HepG2 (cell line): ENCODE data around the gene OIT3. TPM values are rescaled to one million over a fixed set of nuclear protein-coding genes. Genes with fewer than 3 reads are reported as not detected.

Experiments
- ATAC-seq: fragments of 200-7000 bp; cut with Tn5 transposase; 3 replicates; pipeline ENCODE4 v1.9.1; 2020; ENCODE audit warnings: mild to moderate bottlenecking, moderate library complexity
- BruUV-seq: library from RNA; stranded (reverse); fragments of 400-500 nt; replicated peaks from 2 replicates; lab custom pipeline; 2021; lab: Mats Ljungman, UMichigan
- CTCF ChIA-PET: fragments of 300-600 bp; formaldehyde crosslinking; extraction: SDS; loops from one replicate; lab custom pipeline; 2021; ENCODE audit warnings: low total read pairs, inconsistent platforms, low intra/inter-chr PET ratio; lab: Yijun Ruan, JAX
- POLR2A ChIA-PET: fragments of 350-600 bp; sonication (Branson Sonifier 250); formaldehyde crosslinking; loops from one replicate; lab custom pipeline; 2020; ENCODE audit warnings: antibody characterized with exemption, inconsistent platforms; lab: Yijun Ruan, JAX
- DNase-seq: peaks from one replicate; pipeline ENCODE4 v3.0.0-alpha.2; 2015; ENCODE audit warnings: low spot score
- FAIRE-seq: peaks from 3 replicates; lab custom pipeline; 2011; peaks lifted over from hg19 to GRCh38; lab: Jason Lieb, UNC
- H2AFZ ChIP-seq: one replicate; pipeline ENCODE4 v1.6.1; 2011; ENCODE audit warnings: low read length, inconsistent platforms
- H3K27ac ChIP-seq: fragments of 300-600 bp; 3 replicates; pipeline ENCODE4 v1.8.0; 2011; ENCODE audit warnings: mixed run types, mild to moderate bottlenecking, mixed read lengths, low read length, inconsistent platforms; ENCODE audit not compliant: insufficient read depth; ENCODE audit errors: extremely low read length
- H3K27me3 ChIP-seq, 2 experiments: fragments of 200-600 bp in 1 of 2; 2 replicates in 1 of 2; 3 replicates in 1 of 2; pipeline versions ENCODE4 v1.6.0 to v1.8.0; 2011; ENCODE audit warnings: low read length in 2 of 2, mild to moderate bottlenecking in 2 of 2, moderate library complexity in 2 of 2, inconsistent platforms in 1 of 2; ENCODE audit not compliant: insufficient read depth in 2 of 2, control insufficient read depth in 1 of 2
- H3K36me3 ChIP-seq, 2 experiments: fragments of 200-600 bp in 1 of 2; replicated peaks in 1 of 2; 2 replicates in 1 of 2; 3 replicates in 1 of 2; pipeline versions ENCODE4 v1.5.1 to v1.8.0; 2011; ENCODE audit warnings: low read length in 2 of 2, inconsistent platforms in 1 of 2; ENCODE audit not compliant: insufficient read depth in 2 of 2, control insufficient read depth in 1 of 2
- H3K4me1 ChIP-seq: 2 replicates; pipeline ENCODE4 v1.5.1; 2012; ENCODE audit warnings: low read length, inconsistent platforms; ENCODE audit not compliant: insufficient read depth
- H3K4me2 ChIP-seq: 2 replicates; pipeline ENCODE4 v1.6.0; 2011; ENCODE audit warnings: low read depth, low read length, inconsistent platforms
- H3K4me3 ChIP-seq, 3 experiments: fragments of 200-600 bp in 1 of 3; sonication (generic), shearing (Covaris generic) in 1 of 3; replicated peaks in 1 of 3; 2 replicates each; pipeline ENCODE4 v1.5.1; 2011 to 2016; ENCODE audit warnings: low read length in 3 of 3, inconsistent platforms in 2 of 3, low read depth in 2 of 3, mild to moderate bottlenecking in 2 of 3, control low read depth in 1 of 3, mixed read lengths in 1 of 3; ENCODE audit not compliant: insufficient read depth in 1 of 3
- H3K79me2 ChIP-seq: one replicate; pipeline ENCODE4 v1.6.1; 2011; ENCODE audit warnings: low read length, inconsistent platforms; ENCODE audit not compliant: insufficient read depth
- H3K9ac ChIP-seq: 2 replicates; pipeline ENCODE4 v1.6.0; 2011; ENCODE audit warnings: mild to moderate bottlenecking, low read depth, low read length, inconsistent platforms; ENCODE audit not compliant: insufficient read depth
- H3K9me3 ChIP-seq: 2 replicates; pipeline ENCODE4 v1.5.1; 2012; ENCODE audit warnings: mild to moderate bottlenecking, low read length
- H4K20me1 ChIP-seq: 2 replicates; pipeline ENCODE4 v1.6.0; 2011; ENCODE audit warnings: inconsistent platforms, mild to moderate bottlenecking, low read length, moderate library complexity; ENCODE audit not compliant: insufficient read depth
- CBX5 ChIP-seq: sonication (generic); formaldehyde crosslinking; IDR thresholded peaks from 2 replicates; pipeline ENCODE4 v1.4.0; 2020; ENCODE audit warnings: missing genetic modification reagents, borderline replicate concordance
- FOSL2 ChIP-seq: sonication (generic); formaldehyde crosslinking; IDR thresholded peaks from 2 replicates; pipeline ENCODE4 v1.4.0; 2020; ENCODE audit warnings: missing genetic modification reagents
- FOXO1 ChIP-seq: sonication (generic); formaldehyde crosslinking; IDR thresholded peaks from 2 replicates; pipeline ENCODE4 v1.4.0; 2020; ENCODE audit warnings: missing genetic modification reagents
- GTF3A ChIP-seq: sonication (generic); formaldehyde crosslinking; conservative IDR thresholded peaks from 2 replicates; pipeline ENCODE4 v1.4.0; 2020; ENCODE audit warnings: mild to moderate bottlenecking, missing genetic modification reagents
- KDM4B ChIP-seq: sonication (generic); formaldehyde crosslinking; IDR thresholded peaks from 2 replicates; pipeline ENCODE4 v1.4.0; 2020; ENCODE audit warnings: missing genetic modification reagents
- KMT2A ChIP-seq: sonication (generic); formaldehyde crosslinking; IDR thresholded peaks from 2 replicates; pipeline ENCODE4 v1.4.0; 2020; ENCODE audit warnings: missing genetic modification reagents
- MAFG ChIP-seq: sonication (generic); formaldehyde crosslinking; IDR thresholded peaks from 2 replicates; pipeline ENCODE4 v1.5.1; 2020; ENCODE audit warnings: mild to moderate bottlenecking, missing genetic modification reagents
- MYNN ChIP-seq: sonication (generic); formaldehyde crosslinking; IDR thresholded peaks from 2 replicates; pipeline ENCODE4 v1.4.0; 2020; ENCODE audit warnings: mild to moderate bottlenecking, low read depth, missing genetic modification reagents
- SALL1 ChIP-seq: sonication (generic); formaldehyde crosslinking; IDR thresholded peaks from 2 replicates; pipeline ENCODE4 v1.8.0; 2022; ENCODE audit warnings: mild to moderate bottlenecking, missing genetic modification reagents
- SMC3 ChIP-seq: IDR thresholded peaks from 2 replicates; pipeline ENCODE4 v1.6.1; 2011; ENCODE audit warnings: low read length, improper control_type of control experiment
- TAF1 ChIP-seq: sonication (generic); formaldehyde crosslinking; IDR thresholded peaks from 2 replicates; pipeline ENCODE4 v1.4.0; 2020; ENCODE audit warnings: missing genetic modification reagents
- TRIM24 ChIP-seq: sonication (generic); formaldehyde crosslinking; IDR thresholded peaks from 2 replicates; pipeline ENCODE4 v1.8.0; 2022; ENCODE audit warnings: mild to moderate bottlenecking, missing genetic modification reagents
- ZFP62 ChIP-seq: sonication (generic); formaldehyde crosslinking; IDR thresholded peaks from 2 replicates; pipeline ENCODE4 v1.4.0; 2020; ENCODE audit warnings: missing genetic modification reagents
- ZNF282 ChIP-seq: fragments of 450-650 bp; IDR thresholded peaks from 2 replicates; pipeline ENCODE4 v1.6.1; 2018; ENCODE audit not compliant: partially characterized antibody
- ZNF850 ChIP-seq: sonication (generic); formaldehyde crosslinking; conservative IDR thresholded peaks from 2 replicates; pipeline ENCODE4 v1.9.0; 2021; ENCODE audit warnings: mild to moderate bottlenecking, missing genetic modification reagents
- ZSCAN22 ChIP-seq: sonication (generic); formaldehyde crosslinking; IDR thresholded peaks from 2 replicates; pipeline ENCODE4 v1.4.0; 2020; ENCODE audit warnings: mild to moderate bottlenecking, missing genetic modification reagents
- WGBS: methylation state at CpG from one replicate; pipeline ENCODE4 v1.1.6; 2017; ENCODE audit warnings: low lambda C conversion rate; 5-methylcytosine and 5-hydroxymethylcytosine counted together
- in situ Hi-C: cut with HindIII; loops from 2 replicates; pipeline ENCODE4 v1.10.0; 2017; ENCODE audit warnings: low pct_unique_long_range_greater_than_20kb; ENCODE audit not compliant: extremely low pct_ligation_motif_present
- intact Hi-C: fragments of 100-400 bp; cut with micrococcal nuclease; formaldehyde crosslinking; loops from one replicate; pipeline ENCODE4 v1.10.0; 2022; ENCODE audit not compliant: unreplicated experiment
- polyA plus RNA-seq, 8 experiments: library from polyadenylated mRNA; depleted of rRNA in 3 of 8; stranded (reverse) in 7 of 8; unstranded in 1 of 8; fragments of >200 nt; fragmentation: Illumina TruSeq in 4 of 8; extraction: Trizol in 4 of 8; gene quantifications; 2 replicates each; pipeline versions ENCODE4 v1.2.1 to v1.2.3, GENCODE V29; 2011 to 2016; ENCODE audit warnings: low read depth in 4 of 8, missing spikeins in 1 of 8, mixed read lengths in 1 of 8; ENCODE audit not compliant: insufficient read depth in 1 of 8
- total RNA-seq, 5 experiments: library from RNA; depleted of rRNA; stranded (reverse); fragments of >200 nt; fragmentation: Illumina TruSeq; extraction: Trizol; gene quantifications; 2 replicates each; pipeline ENCODE4 v1.2.3, GENCODE V29; 2016; ENCODE audit warnings: low read depth in 1 of 5
- TF ChIP-seq, protein P1 (sequence below): IDR thresholded peaks from 2 replicates; pipeline ENCODE4 v1.6.1; 2016; ENCODE audit warnings: mild to moderate bottlenecking
- TF ChIP-seq, protein P2 (sequence below): sonication (generic); formaldehyde crosslinking; IDR thresholded peaks from 2 replicates; pipeline ENCODE4 v1.4.0; 2020; ENCODE audit warnings: missing genetic modification reagents, mild to moderate bottlenecking, borderline replicate concordance
- TF ChIP-seq, protein P3 (sequence below): sonication (generic); formaldehyde crosslinking; IDR thresholded peaks from 2 replicates; pipeline ENCODE4 v1.4.0; 2020; ENCODE audit warnings: mild to moderate bottlenecking, missing genetic modification reagents, borderline replicate concordance
- TF ChIP-seq, protein P4 (sequence below): sonication (generic); formaldehyde crosslinking; IDR thresholded peaks from 2 replicates; pipeline ENCODE4 v1.8.1; 2023; ENCODE audit warnings: mild to moderate bottlenecking, missing genetic modification reagents, borderline replicate concordance

The OIT3 gene
- total and polyA plus RNA-seq, 2 of the 13 experiments (the other 11 are each of a cell fraction or from before 2014, with no cell fraction given) = not detected

DNA sequence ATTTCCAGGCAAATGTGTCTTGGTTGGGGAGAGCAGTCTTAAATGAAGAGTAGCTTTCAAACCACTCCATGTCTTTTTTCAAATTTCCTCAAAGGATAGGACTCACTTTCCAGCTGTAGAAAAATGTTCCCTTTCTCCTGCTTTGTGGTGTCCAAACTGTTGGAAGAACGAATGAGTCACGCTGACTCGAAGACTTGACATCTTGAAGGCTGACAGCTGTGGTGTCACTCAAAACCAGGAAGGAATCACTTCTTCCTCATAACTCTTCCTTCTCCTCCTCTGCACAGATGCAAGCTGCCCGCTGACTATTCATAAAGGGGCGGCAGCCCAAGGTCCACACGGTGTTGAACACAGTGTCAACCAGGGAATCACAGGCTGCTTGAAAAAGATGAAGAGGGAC is 41.8 kb downstream of the OIT3 start:
- no TSS peak for BruUV-seq
- H3K36me3 ChIP-seq = peaks cover 0 to 21% of the 10 kb centered on the region in 2 experiments; a peak in 1 of 5 replicates

More for the DNA sequence above, 41.8 kb downstream of the OIT3 start:
- Histone ChIP-seq H3K27ac (no peak overlapping the region), H3K9ac (no peak overlapping the region), H3K4me3 (no peak overlapping the region), H3K4me2 (no peak overlapping the region), H2AFZ (no peak overlapping the region), H3K9me3 (no peaks in the 10 kb centered on the region), H3K27me3 (no peaks in the 10 kb centered on the region), H4K20me1 (no peaks in the 10 kb centered on the region), H3K4me1 (peaks cover 9% of the 10 kb centered on the region), H3K79me2 (no peaks in the 10 kb centered on the region)
- WGBS = 95% methylated on average over 6 of the region's 6 CpGs
- DNase-seq (no peak), FAIRE-seq (no peak), ATAC-seq (no peak)
- TF ChIP-seq ZNF850 (CRISPR knock-in tag) = no peak
- no peak for TF ChIP-seq MAFG (CRISPR knock-in tag)
- no peak for TF ChIP-seq SALL1 (CRISPR knock-in tag)
- TF ChIP-seq MYNN (CRISPR knock-in tag) = no peak
- no peak for TF ChIP-seq CBX5 (CRISPR knock-in tag)
- no peak for TF ChIP-seq ZNF282
- no peak for TF ChIP-seq TAF1 (CRISPR knock-in tag)
- no peak for TF ChIP-seq ZSCAN22 (CRISPR knock-in tag)
- TF ChIP-seq TRIM24 (CRISPR knock-in tag) = no peak
- TF ChIP-seq FOSL2 (CRISPR knock-in tag) = no peak
- no peak for TF ChIP-seq KDM4B
- TF ChIP-seq ZFP62 (CRISPR knock-in tag) = no peak
- TF ChIP-seq, protein P1, sequence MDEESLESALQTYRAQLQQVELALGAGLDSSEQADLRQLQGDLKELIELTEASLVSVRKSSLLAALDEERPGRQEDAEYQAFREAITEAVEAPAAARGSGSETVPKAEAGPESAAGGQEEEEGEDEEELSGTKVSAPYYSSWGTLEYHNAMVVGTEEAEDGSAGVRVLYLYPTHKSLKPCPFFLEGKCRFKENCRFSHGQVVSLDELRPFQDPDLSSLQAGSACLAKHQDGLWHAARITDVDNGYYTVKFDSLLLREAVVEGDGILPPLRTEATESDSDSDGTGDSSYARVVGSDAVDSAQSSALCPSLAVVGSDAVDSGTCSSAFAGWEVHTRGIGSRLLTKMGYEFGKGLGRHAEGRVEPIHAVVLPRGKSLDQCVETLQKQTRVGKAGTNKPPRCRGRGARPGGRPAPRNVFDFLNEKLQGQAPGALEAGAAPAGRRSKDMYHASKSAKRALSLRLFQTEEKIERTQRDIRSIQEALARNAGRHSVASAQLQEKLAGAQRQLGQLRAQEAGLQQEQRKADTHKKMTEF (CRISPR knock-in tag) = no peak
- TF ChIP-seq, protein P2, sequence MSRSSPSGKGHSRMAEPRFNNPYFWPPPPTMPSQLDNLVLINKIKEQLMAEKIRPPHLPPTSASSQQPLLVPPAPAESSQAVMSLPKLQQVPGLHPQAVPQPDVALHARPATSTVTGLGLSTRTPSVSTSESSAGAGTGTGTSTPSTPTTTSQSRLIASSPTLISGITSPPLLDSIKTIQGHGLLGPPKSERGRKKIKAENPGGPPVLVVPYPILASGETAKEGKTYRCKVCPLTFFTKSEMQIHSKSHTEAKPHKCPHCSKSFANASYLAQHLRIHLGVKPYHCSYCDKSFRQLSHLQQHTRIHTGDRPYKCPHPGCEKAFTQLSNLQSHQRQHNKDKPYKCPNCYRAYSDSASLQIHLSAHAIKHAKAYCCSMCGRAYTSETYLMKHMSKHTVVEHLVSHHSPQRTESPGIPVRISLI (CRISPR knock-in tag) = no peak
- no peak for TF ChIP-seq KMT2A (CRISPR knock-in tag)
- TF ChIP-seq, protein P3, sequence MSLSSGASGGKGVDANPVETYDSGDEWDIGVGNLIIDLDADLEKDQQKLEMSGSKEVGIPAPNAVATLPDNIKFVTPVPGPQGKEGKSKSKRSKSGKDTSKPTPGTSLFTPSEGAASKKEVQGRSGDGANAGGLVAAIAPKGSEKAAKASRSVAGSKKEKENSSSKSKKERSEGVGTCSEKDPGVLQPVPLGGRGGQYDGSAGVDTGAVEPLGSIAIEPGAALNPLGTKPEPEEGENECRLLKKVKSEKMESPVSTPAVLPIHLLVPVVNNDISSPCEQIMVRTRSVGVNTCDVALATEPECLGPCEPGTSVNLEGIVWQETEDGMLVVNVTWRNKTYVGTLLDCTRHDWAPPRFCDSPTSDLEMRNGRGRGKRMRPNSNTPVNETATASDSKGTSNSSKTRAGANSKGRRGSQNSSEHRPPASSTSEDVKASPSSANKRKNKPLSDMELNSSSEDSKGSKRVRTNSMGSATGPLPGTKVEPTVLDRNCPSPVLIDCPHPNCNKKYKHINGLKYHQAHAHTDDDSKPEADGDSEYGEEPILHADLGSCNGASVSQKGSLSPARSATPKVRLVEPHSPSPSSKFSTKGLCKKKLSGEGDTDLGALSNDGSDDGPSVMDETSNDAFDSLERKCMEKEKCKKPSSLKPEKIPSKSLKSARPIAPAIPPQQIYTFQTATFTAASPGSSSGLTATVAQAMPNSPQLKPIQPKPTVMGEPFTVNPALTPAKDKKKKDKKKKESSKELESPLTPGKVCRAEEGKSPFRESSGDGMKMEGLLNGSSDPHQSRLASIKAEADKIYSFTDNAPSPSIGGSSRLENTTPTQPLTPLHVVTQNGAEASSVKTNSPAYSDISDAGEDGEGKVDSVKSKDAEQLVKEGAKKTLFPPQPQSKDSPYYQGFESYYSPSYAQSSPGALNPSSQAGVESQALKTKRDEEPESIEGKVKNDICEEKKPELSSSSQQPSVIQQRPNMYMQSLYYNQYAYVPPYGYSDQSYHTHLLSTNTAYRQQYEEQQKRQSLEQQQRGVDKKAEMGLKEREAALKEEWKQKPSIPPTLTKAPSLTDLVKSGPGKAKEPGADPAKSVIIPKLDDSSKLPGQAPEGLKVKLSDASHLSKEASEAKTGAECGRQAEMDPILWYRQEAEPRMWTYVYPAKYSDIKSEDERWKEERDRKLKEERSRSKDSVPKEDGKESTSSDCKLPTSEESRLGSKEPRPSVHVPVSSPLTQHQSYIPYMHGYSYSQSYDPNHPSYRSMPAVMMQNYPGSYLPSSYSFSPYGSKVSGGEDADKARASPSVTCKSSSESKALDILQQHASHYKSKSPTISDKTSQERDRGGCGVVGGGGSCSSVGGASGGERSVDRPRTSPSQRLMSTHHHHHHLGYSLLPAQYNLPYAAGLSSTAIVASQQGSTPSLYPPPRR (CRISPR knock-in tag) = no peak
- TF ChIP-seq GTF3A (CRISPR knock-in tag) = no peak
- no peak for TF ChIP-seq SMC3
- TF ChIP-seq FOXO1 = no peak
- TF ChIP-seq, protein P4, sequence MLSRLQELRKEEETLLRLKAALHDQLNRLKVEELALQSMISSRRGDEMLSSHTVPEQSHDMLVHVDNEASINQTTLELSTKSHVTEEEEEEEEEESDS (CRISPR knock-in tag) = no peak
- intact Hi-C loops = no loop called here
- POLR2A ChIA-PET = no interaction called here
- in situ Hi-C loops = no loop called here
- CTCF ChIA-PET = no interaction called here
